HFF-Myc (cell line): ENCODE results near the gene CACNB3.

Source experiments
- DNase-seq: peaks from one replicate; pipeline ENCODE4 v3.0.0-alpha.2; 2011; ENCODE audit warnings: low read depth; ENCODE audit errors: extremely low read depth
- H3K4me3 ChIP-seq: replicated peaks from 2 replicates; pipeline ENCODE4 v1.5.1; 2011; ENCODE audit warnings: low read depth, mild to moderate bottlenecking, control low read depth, low read length
- TF ChIP-seq, protein P1 (sequence below): IDR thresholded peaks from 2 replicates; pipeline ENCODE4 v1.5.1; 2012; ENCODE audit warnings: mild to moderate bottlenecking, low read depth, low read length, control low read depth; ENCODE audit errors: missing control alignments

The CACNB3 gene

DNA sequence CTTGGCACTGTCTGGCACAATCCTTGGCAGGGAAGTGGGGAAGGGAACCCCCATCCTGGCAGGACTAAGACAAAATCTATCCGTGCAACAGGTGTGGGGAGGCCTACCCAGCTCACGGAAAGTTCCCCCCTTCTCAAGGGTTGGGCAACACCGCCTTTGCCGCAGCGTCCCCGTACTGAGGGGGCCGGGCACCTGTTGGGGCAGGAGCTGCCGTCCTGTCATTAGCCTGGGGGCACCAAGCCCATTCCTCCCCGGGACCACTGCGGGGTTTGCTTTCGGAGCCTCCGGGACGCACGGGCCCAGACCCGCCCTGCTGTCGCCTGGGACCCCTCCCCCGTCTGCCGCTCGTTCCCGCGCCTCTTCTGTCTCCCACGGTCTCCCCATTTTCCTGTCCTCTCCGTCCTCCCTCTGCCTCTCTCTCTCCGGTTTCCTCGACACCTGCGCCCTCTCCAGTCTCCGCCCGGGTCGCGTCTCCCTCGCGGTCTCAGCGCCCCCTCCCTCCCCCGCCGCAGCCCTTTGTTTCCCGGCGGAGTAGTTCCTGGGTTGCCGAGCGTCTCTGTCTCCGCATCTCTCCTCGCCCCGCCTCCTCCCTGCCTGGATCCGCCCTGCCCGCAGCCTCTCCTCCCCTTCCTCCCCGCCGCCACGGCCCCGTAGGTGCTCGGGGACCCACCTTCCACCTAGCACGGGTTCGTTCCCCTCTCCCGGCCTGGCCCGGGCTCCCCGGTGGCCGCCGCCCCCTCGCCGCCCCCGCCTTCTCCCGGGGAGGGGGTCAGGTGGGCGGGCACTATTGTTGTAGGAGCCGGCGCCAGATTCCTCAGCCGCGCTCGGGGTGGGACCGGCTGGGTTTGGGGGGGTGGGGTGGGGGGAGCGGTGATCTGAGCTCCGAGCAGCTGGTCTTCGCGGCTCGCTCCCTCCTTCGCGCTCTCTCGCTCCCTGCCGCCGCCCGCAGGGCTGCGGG, at the start of gene CACNB3:
CACNB3 (plus strand) TSS at position 624 of the 958 bp plus-strand sequence. CDS start 434 bp downstream, outside the sequence.
- TF ChIP-seq, protein P1, sequence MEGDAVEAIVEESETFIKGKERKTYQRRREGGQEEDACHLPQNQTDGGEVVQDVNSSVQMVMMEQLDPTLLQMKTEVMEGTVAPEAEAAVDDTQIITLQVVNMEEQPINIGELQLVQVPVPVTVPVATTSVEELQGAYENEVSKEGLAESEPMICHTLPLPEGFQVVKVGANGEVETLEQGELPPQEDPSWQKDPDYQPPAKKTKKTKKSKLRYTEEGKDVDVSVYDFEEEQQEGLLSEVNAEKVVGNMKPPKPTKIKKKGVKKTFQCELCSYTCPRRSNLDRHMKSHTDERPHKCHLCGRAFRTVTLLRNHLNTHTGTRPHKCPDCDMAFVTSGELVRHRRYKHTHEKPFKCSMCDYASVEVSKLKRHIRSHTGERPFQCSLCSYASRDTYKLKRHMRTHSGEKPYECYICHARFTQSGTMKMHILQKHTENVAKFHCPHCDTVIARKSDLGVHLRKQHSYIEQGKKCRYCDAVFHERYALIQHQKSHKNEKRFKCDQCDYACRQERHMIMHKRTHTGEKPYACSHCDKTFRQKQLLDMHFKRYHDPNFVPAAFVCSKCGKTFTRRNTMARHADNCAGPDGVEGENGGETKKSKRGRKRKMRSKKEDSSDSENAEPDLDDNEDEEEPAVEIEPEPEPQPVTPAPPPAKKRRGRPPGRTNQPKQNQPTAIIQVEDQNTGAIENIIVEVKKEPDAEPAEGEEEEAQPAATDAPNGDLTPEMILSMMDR: no peak
- no peak for DNase-seq
- peak within 1 kb of the TSS; percentile 54 for H3K4me3 ChIP-seq

DNA sequence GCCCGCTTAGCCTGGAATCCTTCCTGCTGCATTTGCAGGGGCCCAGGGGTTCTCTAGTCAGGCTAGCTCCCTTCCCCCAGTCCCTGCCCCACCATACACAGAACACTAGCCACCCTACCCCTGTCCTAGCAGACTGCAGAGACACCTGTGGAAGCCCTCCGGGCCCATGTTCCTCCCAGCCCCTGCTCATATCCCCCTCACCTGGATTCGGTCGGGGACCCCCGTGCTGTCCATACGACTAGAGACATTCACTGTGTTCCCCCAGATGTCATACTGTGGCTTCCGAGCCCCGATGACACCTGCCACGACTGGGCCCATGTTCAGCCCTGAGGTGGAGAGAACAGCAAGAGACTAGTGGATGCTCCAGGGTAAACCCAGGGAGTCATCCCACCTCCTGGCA, 49.6 kb upstream of the CACNB3 start:
- TF ChIP-seq, protein P1: no peak
- no peak overlapping the region for H3K4me3 ChIP-seq
- DNase-seq: no peak

DNA sequence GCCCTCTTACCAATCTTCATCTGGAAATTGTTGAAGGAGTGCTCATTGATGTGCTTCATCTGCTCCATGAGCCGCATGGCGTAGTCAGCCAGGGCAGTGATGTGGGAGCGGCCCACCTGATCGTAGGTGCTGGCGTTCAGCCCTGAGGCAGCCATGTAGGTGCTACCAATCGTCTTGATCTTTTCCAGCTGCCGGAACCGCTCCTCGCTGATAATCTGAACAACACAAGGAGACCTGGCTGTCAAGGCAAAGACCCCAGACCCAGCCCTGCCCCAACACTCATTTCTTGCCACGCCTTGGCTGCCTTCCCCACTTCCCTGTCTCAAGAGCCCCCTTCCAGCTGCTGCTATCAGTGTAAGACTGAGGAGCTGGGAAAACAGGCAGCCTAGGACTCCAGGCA, 47.5 kb upstream of the CACNB3 start:
- no peak overlapping the region for H3K4me3 ChIP-seq
- no peak for DNase-seq
- TF ChIP-seq, protein P1: no peak

DNA sequence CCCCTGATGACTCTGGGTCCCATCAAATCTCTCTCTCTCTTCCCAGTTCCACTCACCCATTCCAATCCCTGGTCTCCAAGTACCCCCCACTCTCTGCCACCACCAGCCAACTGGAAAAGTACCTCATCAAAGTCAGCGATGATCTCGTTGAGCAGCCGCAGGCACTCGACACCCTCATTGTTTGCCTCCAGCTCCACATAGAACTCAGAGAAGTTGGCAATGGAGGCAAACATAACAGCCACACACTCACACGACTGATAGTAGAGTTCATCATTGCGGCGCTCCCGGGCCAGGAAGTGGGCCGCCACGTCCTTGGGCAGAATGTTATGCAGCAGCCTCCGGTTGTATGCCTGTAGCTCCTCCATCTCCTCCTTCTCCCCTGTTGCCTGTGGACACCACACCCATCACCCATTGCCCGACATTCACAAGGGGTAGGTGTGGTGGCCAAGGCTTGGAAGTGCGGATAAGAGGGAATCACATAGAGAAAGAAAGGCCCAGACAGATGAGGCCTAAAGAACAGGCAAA, 46.6 kb upstream of the CACNB3 start:
- DNase-seq: no peak
- no peak overlapping the region for H3K4me3 ChIP-seq
- TF ChIP-seq, protein P1: no peak

DNA sequence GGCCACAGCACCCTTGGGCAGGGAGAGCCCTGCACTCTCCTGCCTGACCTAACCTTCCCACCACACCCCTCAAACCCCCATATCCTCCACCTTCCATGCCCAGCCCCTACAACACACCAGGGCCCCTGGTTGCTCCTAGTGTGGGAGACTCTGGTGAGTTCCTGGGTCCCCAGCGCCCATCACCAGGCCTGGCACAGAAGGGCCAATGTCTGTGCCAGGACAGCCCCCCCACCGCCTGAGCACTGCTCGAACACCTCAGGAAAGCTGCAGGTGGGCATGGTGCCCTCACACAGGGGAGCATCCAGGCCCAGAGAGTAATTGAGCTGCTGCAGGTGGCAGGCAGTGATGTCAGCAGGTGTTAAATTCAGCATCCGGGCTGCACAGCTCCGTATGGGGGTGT, 44.6 kb upstream of the CACNB3 start:
- DNase-seq: no peak
- H3K4me3 ChIP-seq: no peak overlapping the region
- TF ChIP-seq, protein P1: no peak

DNA sequence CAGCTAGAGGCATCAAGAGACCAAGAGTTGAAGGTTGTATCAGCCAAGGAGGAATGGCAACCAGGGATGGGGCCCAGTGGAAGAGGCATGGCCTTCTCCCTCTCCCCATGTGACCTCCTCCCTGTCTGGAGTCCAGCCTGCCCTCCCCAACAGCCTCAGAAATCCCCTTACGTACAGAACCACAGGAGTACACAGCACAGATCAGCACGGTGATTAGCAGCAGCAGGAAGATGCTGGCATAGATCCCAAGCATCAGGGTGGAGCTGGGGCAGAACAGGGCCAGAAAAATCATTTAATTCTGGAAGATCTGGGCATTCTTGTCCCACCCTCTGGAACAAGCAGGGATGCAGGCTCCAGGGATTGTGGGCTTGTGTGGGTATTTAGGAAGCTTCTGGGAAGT, 43.8 kb upstream of the CACNB3 start:
- no peak for DNase-seq
- TF ChIP-seq, protein P1: no peak

More for the DNA sequence above, 43.8 kb upstream of the CACNB3 start:
- H3K4me3 ChIP-seq: no peak overlapping the region
